Testis (tissue), 2 donors: ENCODE measurements around the gene ANKS1B.

Source experiments
- CTCF ChIP-seq, 3 experiments: fragments of 450-650 bp in 2 of 3; fragments of 200-600 bp in 1 of 3; sonication (generic) in 1 of 3; IDR thresholded peaks; one replicate each; pipeline ENCODE4 v1.5.1; 2016 to 2019; ENCODE audit warnings: antibody characterized with exemption in 3 of 3, mild to moderate bottlenecking in 2 of 3, moderate library complexity in 1 of 3
- POLR2A ChIP-seq: fragments of 450-650 bp; IDR thresholded peaks from one replicate; pipeline ENCODE4 v1.6.1; 2017; ENCODE audit warnings: antibody characterized with exemption, mild to moderate bottlenecking, moderate library complexity

- TF ChIP-seq CTCF (IDR thresholded peaks at IDR 0.05) = no peak
- no peak for TF ChIP-seq POLR2A
These were observed 238.2 kb downstream of the ANKS1B start for GRCh38 chr12:99746538-99746937.
